22Rv1 (cell line): ENCODE measurements around the gene WIPF2.

ENCODE experiments used
- CTCF ChIP-seq: fragments of 450-650 bp; IDR thresholded peaks from 2 replicates; pipeline ENCODE4 v1.5.1; 2017; ENCODE audit warnings: mild to moderate bottlenecking
- ZFX ChIP-seq: fragments of 450-650 bp; IDR thresholded peaks from 2 replicates; pipeline ENCODE4 v1.6.1; 2017; ENCODE audit warnings: antibody characterized with exemption, borderline replicate concordance

- TF ChIP-seq CTCF = no peak
- no peak for TF ChIP-seq ZFX
Observed at GRCh38 chr17:40181205-40181604, 37.9 kb upstream of the WIPF2 start.
